ENCODE measurements around the gene SREBF2.
"Not testable (repeated sequence)": the region's sequence is repeated elsewhere in the genome, so short reads cannot be mapped to it uniquely, and the experiment has no call there.

SREBF2 gene

GRCh38 chr22:41947424-41948080 is 114.6 kb downstream of the SREBF2 start:
- Histone ChIP-seq H3K27me3 (ENCODE audit: control insufficient read depth in 3 of 3, insufficient read depth in 3 of 3, low read depth in 1 of 3, low read length in 3 of 3) (no peaks in the 10 kb centered on the region), H2AFZ (ENCODE audit: low read length) (peak overlapping the region; percentile 93), H3K27ac (replicated peaks; ENCODE audit: low read length) (no peak overlapping the region), H3K4me2 (ENCODE audit: insufficient read depth, low read length, poor library complexity, severe bottlenecking) (peak overlapping the region; percentile 99), H2AK5ac (ENCODE audit: low read depth, low read length) (peak overlapping the region; percentile 73), H2BK12ac (ENCODE audit: low read length) (no peak overlapping the region), H2BK15ac (ENCODE audit: low read length) (no peak overlapping the region), H4K8ac (ENCODE audit: low read depth, low read length) (no peak overlapping the region), H3K9ac (ENCODE audit: low read depth, low read length, poor library complexity) (no peak overlapping the region), H3K9me3 (replicated peaks in 1 of 2; ENCODE audit: control insufficient read depth in 2 of 2, insufficient read depth in 1 of 2, low read depth in 1 of 2, low read length in 2 of 2) (no peaks in the 10 kb centered on the region), H3K23ac (ENCODE audit: low read depth, low read length, poor library complexity) (no peak overlapping the region), H2BK120ac (ENCODE audit: low read depth, low read length) (no peak overlapping the region), H3K14ac (ENCODE audit: low read length) (no peak overlapping the region), H2BK5ac (ENCODE audit: low read length) (no peak overlapping the region), H4K91ac (ENCODE audit: low read depth, low read length, poor library complexity) (peak overlapping the region; percentile 58), H3K36me3 (replicated peaks in 1 of 2; ENCODE audit: control insufficient read depth in 2 of 2, insufficient read depth in 2 of 2, low read length in 2 of 2) (peaks cover 19 to 33% of the 10 kb centered on the region in 2 donors), H3K4me1 (ENCODE audit: control insufficient read depth in 2 of 2, insufficient read depth in 1 of 2, low read depth in 1 of 2, low read length in 2 of 2) (peaks cover 22 to 32% of the 10 kb centered on the region in 2 donors), H3K4me3 (ENCODE audit: low read length in 2 of 2) (peak overlapping the region in 1 of 2 donors; percentile 72), H3K79me1 (ENCODE audit: low read depth, low read length) (peaks cover 12% of the 10 kb centered on the region), H3K18ac (ENCODE audit: low read length) (no peak overlapping the region), H3K4ac (ENCODE audit: low read length) (no peak overlapping the region)
- no peak for DNase-seq (ENCODE audit: low spot score)
- no CpG with 5 or more reads among the region's 21 CpGs for whole genome bisulfite sequencing, 2 donors (ENCODE audit: extremely low coverage in 2 of 2, insufficient read length in 2 of 2, insufficient replicate concordance in 1 of 2)

GRCh38 chr22:41948142-41948541 is 115.2 kb downstream of the SREBF2 start:
- no peak overlapping the region for H3K4ac ChIP-seq (ENCODE audit: low read length)
- H3K23ac ChIP-seq (ENCODE audit: low read depth, low read length, poor library complexity): no peak overlapping the region
- H3K4me1 ChIP-seq (ENCODE audit: control insufficient read depth in 2 of 2, insufficient read depth in 1 of 2, low read depth in 1 of 2, low read length in 2 of 2): peaks cover 25 to 32% of the 10 kb centered on the region in 2 donors
- H2AFZ ChIP-seq (ENCODE audit: low read length): no peak overlapping the region
- H3K27ac ChIP-seq (replicated peaks; ENCODE audit: low read length): no peak overlapping the region
- no peak overlapping the region for H3K4me2 ChIP-seq (ENCODE audit: insufficient read depth, low read length, poor library complexity, severe bottlenecking)
- H2AK5ac ChIP-seq (ENCODE audit: low read depth, low read length): no peak overlapping the region
- no peak overlapping the region for H2BK120ac ChIP-seq (ENCODE audit: low read depth, low read length)
- no peak overlapping the region for H4K91ac ChIP-seq (ENCODE audit: low read depth, low read length, poor library complexity)
- H3K79me1 ChIP-seq (ENCODE audit: low read depth, low read length): peaks cover 12% of the 10 kb centered on the region
- H3K27me3 ChIP-seq (ENCODE audit: control insufficient read depth in 3 of 3, insufficient read depth in 3 of 3, low read depth in 1 of 3, low read length in 3 of 3): no peaks in the 10 kb centered on the region
- H2BK5ac ChIP-seq (ENCODE audit: low read length): no peak overlapping the region
- H3K4me3 ChIP-seq (ENCODE audit: low read length in 2 of 2): no peak overlapping the region
- no peak for DNase-seq (ENCODE audit: low spot score)
- H2BK15ac ChIP-seq (ENCODE audit: low read length): no peak overlapping the region
- WGBS, 2 donors (ENCODE audit: extremely low coverage in 2 of 2, insufficient read length in 2 of 2, insufficient replicate concordance in 1 of 2): no CpG with 5 or more reads among the region's 2 CpGs
- no peak overlapping the region for H2BK12ac ChIP-seq (ENCODE audit: low read length)
- H3K9me3 ChIP-seq (replicated peaks in 1 of 2; ENCODE audit: control insufficient read depth in 2 of 2, insufficient read depth in 1 of 2, low read depth in 1 of 2, low read length in 2 of 2): no peaks in the 10 kb centered on the region
- H3K14ac ChIP-seq (ENCODE audit: low read length): no peak overlapping the region
- no peak overlapping the region for H3K18ac ChIP-seq (ENCODE audit: low read length)
- H3K36me3 ChIP-seq (replicated peaks in 1 of 2; ENCODE audit: control insufficient read depth in 2 of 2, insufficient read depth in 2 of 2, low read length in 2 of 2): peaks cover 14 to 27% of the 10 kb centered on the region in 2 donors
- H4K8ac ChIP-seq (ENCODE audit: low read depth, low read length): no peak overlapping the region
- H3K9ac ChIP-seq (ENCODE audit: low read depth, low read length, poor library complexity): no peak overlapping the region

- H2BK12ac ChIP-seq (ENCODE audit: low read length): not testable (repeated sequence)
- WGBS, 2 donors (ENCODE audit: extremely low coverage in 2 of 2, insufficient read length in 2 of 2, insufficient replicate concordance in 1 of 2): no CpG with 5 or more reads among the region's 8 CpGs
Measured at GRCh38 chr22:41948928-41949296, 116.0 kb downstream of the SREBF2 start.

GRCh38 chr22:41949297-41949965 is 116.5 kb downstream of the SREBF2 start:
- no peak overlapping the region for H2BK12ac ChIP-seq (ENCODE audit: low read length)
- no CpG with 5 or more reads among the region's 7 CpGs for WGBS, 2 donors (ENCODE audit: extremely low coverage in 2 of 2, insufficient read length in 2 of 2, insufficient replicate concordance in 1 of 2)
- H2BK120ac ChIP-seq (ENCODE audit: low read depth, low read length): no peak overlapping the region
- H3K18ac ChIP-seq (ENCODE audit: low read length): no peak overlapping the region
- H2AK5ac ChIP-seq (ENCODE audit: low read depth, low read length): peak overlapping the region; percentile 72
- no peak overlapping the region for H3K14ac ChIP-seq (ENCODE audit: low read length)
- no peak overlapping the region for H3K4ac ChIP-seq (ENCODE audit: low read length)
- no peak for DNase-seq (ENCODE audit: low spot score)
- H3K4me1 ChIP-seq (ENCODE audit: control insufficient read depth in 2 of 2, insufficient read depth in 1 of 2, low read depth in 1 of 2, low read length in 2 of 2): peaks cover 25 to 32% of the 10 kb centered on the region in 2 donors
- H3K9me3 ChIP-seq (replicated peaks in 1 of 2; ENCODE audit: control insufficient read depth in 2 of 2, insufficient read depth in 1 of 2, low read depth in 1 of 2, low read length in 2 of 2): no peaks in the 10 kb centered on the region
- no peaks in the 10 kb centered on the region for H3K27me3 ChIP-seq (ENCODE audit: control insufficient read depth in 3 of 3, insufficient read depth in 3 of 3, low read depth in 1 of 3, low read length in 3 of 3)
- peaks cover 12% of the 10 kb centered on the region for H3K79me1 ChIP-seq (ENCODE audit: low read depth, low read length)
- no peak overlapping the region for H4K91ac ChIP-seq (ENCODE audit: low read depth, low read length, poor library complexity)
- H3K23ac ChIP-seq (ENCODE audit: low read depth, low read length, poor library complexity): no peak overlapping the region
- H3K4me3 ChIP-seq (ENCODE audit: low read length in 2 of 2): no peak overlapping the region
- no peak overlapping the region for H2AFZ ChIP-seq (ENCODE audit: low read length)
- H4K8ac ChIP-seq (ENCODE audit: low read depth, low read length): no peak overlapping the region
- peak overlapping the region; percentile 28 for H2BK15ac ChIP-seq (ENCODE audit: low read length)
- H3K27ac ChIP-seq (replicated peaks; ENCODE audit: low read length): no peak overlapping the region
- H3K9ac ChIP-seq (ENCODE audit: low read depth, low read length, poor library complexity): peak overlapping the region; percentile 2
- no peak overlapping the region for H2BK5ac ChIP-seq (ENCODE audit: low read length)
- peaks cover 7 to 14% of the 10 kb centered on the region in 2 donors for H3K36me3 ChIP-seq (replicated peaks in 1 of 2; ENCODE audit: control insufficient read depth in 2 of 2, insufficient read depth in 2 of 2, low read length in 2 of 2)
- H3K4me2 ChIP-seq (ENCODE audit: insufficient read depth, low read length, poor library complexity, severe bottlenecking): no peak overlapping the region

More at GRCh38 chr22:41948928-41949296, 116.0 kb downstream of the SREBF2 start:
- H4K8ac ChIP-seq (ENCODE audit: low read depth, low read length); H3K14ac ChIP-seq (ENCODE audit: low read length); H2AFZ ChIP-seq (ENCODE audit: low read length); DNase-seq (ENCODE audit: low spot score); H3K27me3 ChIP-seq (ENCODE audit: control insufficient read depth in 3 of 3, insufficient read depth in 3 of 3, low read depth in 1 of 3, low read length in 3 of 3); H2AK5ac ChIP-seq (ENCODE audit: low read depth, low read length); H3K9ac ChIP-seq (ENCODE audit: low read depth, low read length, poor library complexity); H2BK15ac ChIP-seq (ENCODE audit: low read length); H4K91ac ChIP-seq (ENCODE audit: low read depth, low read length, poor library complexity); H2BK5ac ChIP-seq (ENCODE audit: low read length); H3K23ac ChIP-seq (ENCODE audit: low read depth, low read length, poor library complexity); H3K9me3 ChIP-seq (replicated peaks in 1 of 2; ENCODE audit: control insufficient read depth in 2 of 2, insufficient read depth in 1 of 2, low read depth in 1 of 2, low read length in 2 of 2); H3K4ac ChIP-seq (ENCODE audit: low read length); H2BK120ac ChIP-seq (ENCODE audit: low read depth, low read length); H3K18ac ChIP-seq (ENCODE audit: low read length); H3K4me2 ChIP-seq (ENCODE audit: insufficient read depth, low read length, poor library complexity, severe bottlenecking); H3K4me3 ChIP-seq (ENCODE audit: low read length in 2 of 2); H3K27ac ChIP-seq (replicated peaks; ENCODE audit: low read length): not testable (repeated sequence)
- Histone ChIP-seq H3K36me3 (replicated peaks in 1 of 2; ENCODE audit: control insufficient read depth in 2 of 2, insufficient read depth in 2 of 2, low read length in 2 of 2) (peaks cover 7 to 19% of the 10 kb centered on the region in 2 donors), H3K79me1 (ENCODE audit: low read depth, low read length) (peaks cover 12% of the 10 kb centered on the region), H3K4me1 (ENCODE audit: control insufficient read depth in 2 of 2, insufficient read depth in 1 of 2, low read depth in 1 of 2, low read length in 2 of 2) (peaks cover 25 to 32% of the 10 kb centered on the region in 2 donors)
